Stimulated activated CD4-positive, alpha-beta T cell treated with anti-CD3 and anti-CD28 coated beads, TNF-alpha, amount 100 ng/mL, for 48 hours (primary cell): ENCODE results near the gene SEMA3B.
"Not testable (repeated sequence)": the region's sequence is repeated elsewhere in the genome, so short reads cannot be mapped to it uniquely, and the experiment has no call there.

Source experiments
- DNase-seq, 3 donors: peaks; one replicate each; pipeline ENCODE4 v3.0.0-alpha.2; 2020; ENCODE audit warnings: low read depth in 3 of 3

The SEMA3B gene

DNA sequence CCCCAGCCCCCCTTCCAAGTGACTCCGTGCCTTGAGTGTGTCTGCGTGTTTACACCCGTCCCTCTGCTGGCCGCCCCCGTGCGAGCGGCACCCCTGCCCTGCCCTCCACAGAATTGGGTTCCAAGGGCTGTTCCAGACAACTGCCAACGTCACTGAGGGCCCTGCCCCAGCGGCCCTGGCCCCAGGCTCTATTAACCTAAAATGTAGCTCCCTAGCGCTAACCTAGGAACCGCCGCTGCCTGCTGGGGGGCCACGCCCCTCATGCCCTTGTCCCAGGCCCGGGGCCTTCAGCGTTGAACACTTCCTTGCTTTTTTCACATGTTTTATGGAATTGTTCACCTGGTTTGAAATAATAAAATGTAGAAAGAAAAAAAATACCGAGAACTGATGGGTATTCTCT lies 10.0 kb upstream of the SEMA3B start:
- no peak for DNase-seq

DNA sequence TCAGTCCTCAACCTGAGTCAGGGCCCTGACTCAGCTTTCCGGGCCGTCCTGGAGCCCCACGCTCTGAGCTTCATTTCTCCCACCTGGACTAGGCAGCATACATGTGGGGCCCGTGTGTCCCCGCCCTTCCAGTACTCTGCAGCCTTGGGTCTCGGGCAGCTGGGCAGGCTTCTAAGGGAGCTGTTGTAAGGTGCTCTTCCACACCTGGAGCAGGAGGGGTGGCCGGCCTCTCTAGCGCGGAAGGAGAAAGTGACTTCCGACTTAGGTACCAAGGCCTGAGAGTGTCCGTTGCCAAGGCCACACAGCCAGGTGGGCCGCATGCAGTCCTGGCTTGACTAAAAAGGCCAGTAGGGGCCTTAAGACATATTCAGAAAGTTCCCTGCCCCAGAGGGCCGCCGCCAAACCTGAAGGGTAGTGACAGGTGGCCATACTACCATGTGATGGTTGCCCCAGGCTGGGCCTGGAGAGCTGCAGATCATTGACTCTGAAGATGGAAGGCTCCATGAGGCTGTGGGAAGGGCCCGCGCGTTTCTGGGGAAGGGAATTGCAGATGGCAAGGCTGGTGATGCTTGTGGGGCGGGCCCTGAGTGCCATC lies 9.4 kb upstream of the SEMA3B start:
- no peak for DNase-seq

DNA sequence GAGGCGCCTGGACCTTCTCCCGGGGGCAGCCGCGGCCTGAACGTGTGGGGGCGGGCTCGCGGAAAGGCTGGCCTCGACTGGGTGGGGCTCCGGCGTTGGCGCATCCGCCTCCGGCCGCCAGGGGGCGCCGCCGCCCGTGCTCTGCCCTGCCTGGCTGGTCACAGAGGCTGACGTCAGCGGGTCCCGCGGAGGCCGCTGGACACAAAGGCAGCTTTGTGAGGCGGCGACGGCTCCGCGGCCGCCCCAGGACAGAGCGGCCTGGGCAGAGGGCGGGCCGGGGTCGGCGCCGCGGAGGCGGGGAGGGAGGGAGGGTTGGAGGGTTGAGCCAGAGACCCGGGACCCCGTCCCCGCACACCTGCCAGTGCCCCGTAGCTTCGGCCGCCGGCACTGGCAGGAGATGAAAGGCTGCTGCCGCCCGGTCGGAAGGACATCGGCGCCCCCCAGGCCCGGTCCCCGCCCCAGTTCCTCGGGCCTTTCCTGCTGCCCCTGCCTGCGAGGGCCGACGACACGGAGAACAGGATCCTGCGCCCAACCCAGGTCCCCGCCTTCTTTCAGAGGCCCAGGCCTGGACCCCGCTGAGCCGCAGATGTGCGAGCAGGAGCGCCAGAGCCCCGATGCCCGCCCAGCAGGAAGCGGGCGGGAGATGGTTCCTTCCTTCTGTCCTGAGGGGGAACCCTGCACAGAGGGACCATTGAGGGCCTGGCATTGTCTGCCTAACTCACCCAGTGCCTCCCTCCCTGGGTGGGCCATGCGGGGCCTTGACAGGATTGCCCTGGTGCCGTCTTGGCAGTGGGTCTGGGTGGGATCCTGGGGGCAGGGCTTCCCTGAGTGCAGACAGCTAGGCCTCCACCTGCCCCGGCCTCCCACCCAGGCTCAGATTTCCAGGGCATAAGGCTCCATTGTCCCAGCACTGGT lies 8.7 kb upstream of the SEMA3B start:
- peak; percentile 65 to 79 (median 76) for DNase-seq

DNA sequence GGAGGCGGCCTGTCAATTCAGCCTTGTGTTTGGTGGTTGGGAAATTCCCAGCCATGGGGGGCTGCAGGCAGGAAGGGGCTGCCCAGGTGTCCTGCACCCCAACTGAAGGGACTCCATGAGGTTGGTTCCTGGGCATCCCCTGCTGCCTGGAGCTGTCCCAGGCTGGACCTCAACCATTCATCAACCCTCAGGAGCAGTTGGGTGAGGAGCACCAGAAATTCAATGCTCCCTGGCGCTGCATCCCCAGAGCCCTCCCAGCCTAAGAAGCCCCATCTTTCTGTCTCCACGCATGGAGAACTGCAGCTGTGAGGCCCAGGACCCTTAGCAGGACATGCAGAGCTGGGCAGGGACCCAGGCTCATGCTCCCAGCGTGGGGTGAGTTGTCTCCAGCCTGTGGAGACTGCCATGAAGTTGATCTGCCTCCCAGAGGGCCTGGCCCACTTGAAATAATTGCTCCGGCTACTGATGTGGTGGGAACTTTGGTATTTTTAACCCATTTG lies 8.0 kb upstream of the SEMA3B start:
- DNase-seq, result no peak

GRCh38 chr3:50261505-50261904 lies 7.4 kb upstream of the SEMA3B start:
- no peak for DNase-seq

- not testable (repeated sequence) for DNase-seq
Measured at GRCh38 chr3:50262200-50262599, 6.7 kb upstream of the SEMA3B start.

DNA sequence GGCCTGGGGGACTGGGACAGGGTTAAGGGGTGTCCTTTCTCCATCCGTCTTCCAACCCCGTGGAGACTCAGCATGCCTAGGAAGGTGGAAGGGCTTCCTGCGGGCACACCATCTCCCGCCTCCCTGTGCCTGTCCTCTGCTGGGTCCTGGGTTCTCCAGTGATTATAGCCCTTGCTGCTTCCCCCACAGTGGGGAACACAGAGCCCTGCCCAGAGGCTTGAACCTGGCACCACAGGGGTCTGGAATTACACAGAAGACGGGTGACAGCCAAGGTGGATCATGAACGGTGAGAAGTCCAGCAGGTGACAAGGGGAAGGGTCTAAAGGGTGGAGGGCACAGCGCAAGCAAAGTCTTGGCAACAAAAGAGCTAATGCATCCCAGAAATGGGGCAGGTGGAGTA lies 6.2 kb upstream of the SEMA3B start:
- DNase-seq, result no peak

GRCh38 chr3:50263478-50264382 lies 5.2 kb upstream of the SEMA3B start:
- no peak for DNase-seq

- no peak for DNase-seq
Measured at GRCh38 chr3:50264383-50264963, 4.5 kb upstream of the SEMA3B start.

DNA sequence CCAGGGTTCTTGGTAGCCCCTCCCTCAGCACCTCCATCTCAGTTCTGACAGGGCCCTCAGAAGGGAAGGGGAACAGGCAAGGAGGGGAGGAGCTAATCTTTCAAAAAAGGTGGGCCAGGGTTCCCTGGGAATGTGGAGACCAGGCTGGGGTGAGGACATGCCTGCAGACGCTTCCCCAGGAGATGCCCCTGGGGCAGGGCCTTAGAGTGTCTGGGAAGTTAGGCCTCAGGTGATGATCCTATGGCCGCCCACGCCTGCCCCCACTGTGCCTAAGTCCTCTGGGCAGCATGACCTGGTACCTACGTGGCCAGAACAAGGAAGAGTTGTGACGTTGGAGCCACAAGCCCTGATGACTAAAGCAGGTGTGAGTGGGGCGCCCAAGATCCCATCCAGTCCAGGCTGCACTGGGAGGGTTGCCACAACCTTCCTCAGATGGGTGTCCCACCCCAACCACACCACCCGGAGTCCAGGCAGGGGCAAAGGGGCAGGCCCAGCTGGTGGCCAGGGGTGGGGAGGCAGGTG lies 3.9 kb upstream of the SEMA3B start:
- DNase-seq, result no peak

DNA sequence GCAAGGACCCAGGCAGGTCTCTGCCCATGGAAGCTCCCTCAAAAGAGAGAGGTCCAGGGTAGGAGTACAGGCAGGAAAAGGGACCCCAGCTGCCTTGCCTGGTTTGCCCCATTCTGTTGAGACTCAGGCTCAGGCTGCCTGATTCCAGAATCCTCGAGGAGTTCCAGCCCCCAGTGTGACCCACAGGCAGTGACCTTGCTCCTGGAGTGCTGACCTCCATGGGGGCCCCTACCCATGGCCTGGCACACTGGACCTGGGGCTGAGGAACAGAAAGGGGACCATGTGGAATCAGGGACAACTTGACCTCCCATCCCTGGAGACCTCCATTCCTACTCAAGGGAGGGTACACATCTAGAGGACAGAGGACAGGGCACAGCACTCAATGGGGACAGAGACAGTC lies 3.4 kb upstream of the SEMA3B start:
- no peak for DNase-seq

DNA sequence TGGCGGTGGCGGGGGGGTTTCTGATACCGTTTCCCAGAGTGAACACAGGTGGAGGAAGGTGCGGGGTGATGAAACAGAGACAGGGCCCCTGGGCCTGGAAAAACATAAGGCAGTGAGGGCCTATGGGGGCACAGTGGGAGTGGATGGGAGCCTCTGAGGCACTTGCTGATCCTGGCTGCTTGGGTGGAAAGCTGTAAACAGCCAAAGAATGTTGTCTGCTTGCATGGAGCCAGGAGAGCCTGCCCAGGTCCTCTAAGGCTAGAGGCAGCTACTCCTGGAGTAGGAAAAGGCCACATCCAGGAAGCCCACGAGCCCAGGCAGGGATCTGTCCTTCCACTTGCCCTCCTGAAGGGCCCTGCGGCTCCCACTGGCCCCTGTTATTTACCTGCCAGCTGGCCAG lies 2.9 kb upstream of the SEMA3B start:
- no peak for DNase-seq

DNA sequence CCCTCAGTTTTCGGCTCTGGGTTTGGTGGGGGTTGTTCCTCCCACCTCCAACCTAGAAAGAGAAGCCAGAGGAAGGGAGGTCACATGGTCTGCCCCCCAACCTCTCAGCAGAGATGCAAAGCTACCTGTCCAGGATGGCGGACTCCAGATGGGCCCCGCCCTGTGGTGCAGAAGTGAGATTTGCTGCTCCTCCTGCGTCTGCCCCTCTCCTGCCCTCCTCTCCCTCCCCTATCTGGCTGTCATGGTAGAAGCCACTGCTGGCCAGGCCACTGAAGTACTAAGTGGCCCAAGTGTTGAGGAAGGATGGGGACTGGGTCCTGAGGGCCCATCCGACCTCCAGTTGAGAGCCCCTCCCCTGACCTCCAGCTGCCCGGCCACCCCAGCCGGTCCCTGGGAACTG lies 2.1 kb upstream of the SEMA3B start:
- DNase-seq, result no peak

DNA sequence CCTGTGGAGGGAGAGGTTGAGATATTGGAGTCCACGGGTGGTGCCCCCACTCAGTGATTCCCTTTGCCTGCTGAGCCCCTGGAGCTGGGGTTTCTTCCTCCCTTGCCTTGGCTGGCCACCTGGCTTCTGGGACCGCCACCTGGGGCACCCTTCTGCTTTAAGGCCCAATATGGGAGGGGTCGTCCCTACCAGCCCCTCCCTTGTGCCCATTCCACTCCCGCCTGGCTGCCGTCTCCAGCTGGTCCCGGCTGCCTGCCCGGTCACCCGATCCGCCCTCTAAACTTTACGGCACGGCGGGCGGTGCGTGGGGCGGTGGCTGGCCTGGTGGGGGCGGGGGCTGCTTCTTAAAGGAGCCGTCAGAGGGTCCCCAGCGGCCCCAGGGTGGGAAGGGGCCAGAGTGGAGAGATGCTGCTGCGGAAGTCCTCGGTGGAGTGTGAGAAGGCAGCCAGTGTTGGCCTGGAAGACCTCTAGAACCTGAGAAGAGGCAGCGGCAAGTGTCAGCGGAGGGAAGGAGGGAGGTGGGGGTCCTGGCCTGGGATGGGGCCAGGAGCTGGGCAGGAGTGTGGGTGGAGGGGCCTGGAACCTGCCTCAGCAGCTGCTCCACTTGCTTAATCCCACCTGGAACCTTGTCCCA lies 1.6 kb upstream of the SEMA3B start:
- no peak for DNase-seq

GRCh38 chr3:50268276-50268675 lies 671 bp upstream of the SEMA3B start:
- DNase-seq, result no peak

GRCh38 chr3:50269460-50269859 lies 513 bp downstream of the SEMA3B start:
- no peak for DNase-seq

- DNase-seq, result no peak
Measured at GRCh38 chr3:50269977-50270413, 1.0 kb downstream of the SEMA3B start.

DNA sequence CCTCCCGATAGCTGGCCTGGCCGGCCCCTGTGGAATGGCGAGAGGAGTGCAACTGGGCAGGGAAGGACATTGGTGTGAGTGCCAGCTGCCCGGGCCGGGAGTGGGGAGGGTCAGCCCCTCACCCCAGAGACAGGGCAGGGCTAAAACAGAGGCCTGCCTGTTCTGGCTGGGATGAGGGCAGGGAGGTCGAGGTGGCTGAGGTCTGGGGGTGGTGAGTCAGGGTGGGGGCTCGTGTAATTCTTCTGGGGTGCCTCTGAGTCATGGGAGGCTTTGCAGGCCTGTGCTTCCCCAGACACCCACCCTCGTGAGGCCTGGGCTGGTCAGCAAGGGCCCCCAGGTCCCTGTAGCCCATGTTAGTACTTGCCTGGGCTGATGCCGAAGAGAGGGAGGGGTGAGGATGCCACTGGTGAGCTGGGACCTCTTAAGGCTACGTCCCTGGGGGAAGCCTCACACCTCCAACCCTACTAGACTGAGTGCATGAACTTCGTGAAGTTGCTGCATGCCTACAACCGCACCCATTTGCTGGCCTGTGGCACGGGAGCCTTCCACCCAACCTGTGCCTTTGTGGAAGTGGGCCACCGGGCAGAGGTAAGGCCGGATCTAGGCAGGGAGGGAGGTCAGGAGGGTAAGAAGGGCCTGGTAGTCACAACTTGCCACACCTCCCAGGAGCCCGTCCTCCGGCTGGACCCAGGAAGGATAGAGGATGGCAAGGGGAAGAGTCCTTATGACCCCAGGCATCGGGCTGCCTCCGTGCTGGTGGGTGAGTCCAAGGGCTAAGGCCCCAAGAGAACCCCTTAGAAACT lies 1.7 kb downstream of the SEMA3B start:
- no peak for DNase-seq

GRCh38 chr3:50271314-50271936 lies 2.5 kb downstream of the SEMA3B start:
- DNase-seq, result no peak

GRCh38 chr3:50272538-50272910 lies 3.6 kb downstream of the SEMA3B start:
- DNase-seq, result not testable (repeated sequence)
